GDM1 (cell line): ENCODE data around the gene PNP.
"Not testable (repeated sequence)": the region's sequence is repeated elsewhere in the genome, so short reads cannot be mapped to it uniquely, and the experiment has no call there.

Experiments
- DNase-seq: peaks from one replicate; lab custom pipeline; 2025; lab: John Stamatoyannopoulos, UW

PNP gene

GRCh38 chr14:20469242-20469889, at the start of gene PNP:
TSS of gene PNP (plus strand) at chr14:20469406. CDS start at chr14:20469525, 119 bp downstream.
- DNase-seq, result peak; percentile 83

- DNase-seq, result no peak
These were observed 49.8 kb upstream of the PNP start for GRCh38 chr14:20419419-20419818.

GRCh38 chr14:20421267-20421666, 47.9 kb upstream of the PNP start:
- no peak for DNase-seq

- no peak for DNase-seq
These were observed 46.3 kb upstream of the PNP start for GRCh38 chr14:20422886-20423285.

- no peak for DNase-seq
These were observed 44.4 kb upstream of the PNP start for GRCh38 chr14:20424851-20425250.

GRCh38 chr14:20427231-20428009, 41.8 kb upstream of the PNP start:
- peak; percentile 72 for DNase-seq

- DNase-seq, result no peak
These were observed 41.2 kb upstream of the PNP start for GRCh38 chr14:20428010-20428365.

- DNase-seq, result no peak
These were observed 40.4 kb upstream of the PNP start for GRCh38 chr14:20428802-20429201.

- no peak for DNase-seq
These were observed 39.2 kb upstream of the PNP start for GRCh38 chr14:20429801-20430669.

- DNase-seq, result no peak
These were observed 34.3 kb upstream of the PNP start for GRCh38 chr14:20434701-20435581.

GRCh38 chr14:20435582-20436362, 33.4 kb upstream of the PNP start, which contains the start of gene KLHL33:
TSS of gene KLHL33 (minus strand) at chr14:20436166. CDS start at chr14:20435811, 355 bp downstream.
- DNase-seq, result no peak

- no peak for DNase-seq
These were observed 32.8 kb upstream of the PNP start for GRCh38 chr14:20436363-20436755.

- no peak for DNase-seq
These were observed 30.5 kb upstream of the PNP start for GRCh38 chr14:20438664-20439063.

- DNase-seq, result no peak
These were observed 28.7 kb upstream of the PNP start for GRCh38 chr14:20440465-20440864.

- DNase-seq, result peak; percentile 61
These were observed 28.3 kb upstream of the PNP start for GRCh38 chr14:20440882-20441281.

- DNase-seq, result peak; percentile 73
These were observed 27.7 kb upstream of the PNP start for GRCh38 chr14:20441461-20441860.

GRCh38 chr14:20443650-20444049, 25.6 kb upstream of the PNP start:
- DNase-seq, result not testable (repeated sequence)

GRCh38 chr14:20446889-20447288, 22.3 kb upstream of the PNP start:
- DNase-seq, result no peak

GRCh38 chr14:20452831-20453230, 16.4 kb upstream of the PNP start:
- not testable (repeated sequence) for DNase-seq

- peak; percentile 99 for DNase-seq
These were observed 14.5 kb upstream of the PNP start, which contains the start of the genes APEX1 and OSGEP for GRCh38 chr14:20454516-20455354. TSS of gene APEX1 (plus strand) at chr14:20455226. CDS start at chr14:20455646, 420 bp downstream. TSS of gene OSGEP (minus strand) at chr14:20454812. CDS start at chr14:20454683, 129 bp downstream.
